Measurements from ENCODE around the gene RPL35A. TPM values are rescaled to one million over a fixed set of nuclear protein-coding genes. Genes with fewer than 3 reads are reported as not detected.
"Not testable (repeated sequence)": the region's sequence is repeated elsewhere in the genome, so short reads cannot be mapped to it uniquely, and the experiment has no call there.

The RPL35A gene
- polyA plus RNA-seq (2012; ENCODE audit: insufficient read depth, insufficient read length) = 2,429 TPM

DNA sequence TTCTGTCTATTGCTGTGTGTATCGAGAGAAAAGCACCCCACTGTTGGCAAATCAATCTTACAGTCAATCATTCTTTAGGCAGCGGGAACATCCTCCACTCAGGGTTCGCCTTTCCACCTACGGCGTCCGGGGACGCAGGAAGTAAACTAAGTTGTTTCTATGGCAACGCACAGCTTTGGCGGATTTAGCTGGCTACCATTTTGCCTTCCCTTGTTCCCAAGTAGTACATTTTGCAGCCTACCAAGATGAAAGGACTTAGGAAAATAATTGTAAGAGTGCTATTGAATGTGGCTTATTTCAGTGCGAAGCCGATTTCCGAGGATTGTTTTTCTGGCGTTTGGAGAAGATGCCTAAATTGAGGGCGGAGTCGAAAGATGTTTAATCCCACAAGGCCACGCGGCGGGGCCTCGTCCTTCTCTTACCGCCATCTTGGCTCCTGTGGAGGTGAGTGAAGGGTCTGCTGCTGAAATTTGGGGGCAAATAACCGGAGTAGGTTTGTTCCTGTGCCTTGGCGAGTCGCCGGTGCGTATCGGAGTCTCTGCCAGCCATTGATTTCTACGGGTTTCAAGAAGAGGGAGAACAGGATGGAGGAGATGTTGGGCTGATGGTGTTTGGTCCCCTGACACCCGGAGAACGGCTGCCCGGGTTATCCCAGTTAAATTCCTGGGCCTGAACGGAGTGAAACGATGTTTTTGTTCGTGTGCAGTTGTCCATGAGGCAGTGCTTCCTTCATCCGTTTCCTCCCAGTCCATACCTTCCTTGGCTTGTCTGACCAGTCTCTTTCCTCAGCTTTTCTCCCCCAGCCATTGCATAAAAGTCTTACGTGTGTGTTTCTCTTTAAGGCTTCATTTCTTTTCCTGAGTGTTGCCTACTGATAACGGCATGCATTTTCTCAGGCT is at the start of gene RPL35A:
Gene RPL35A, plus strand, starts transcription at position 413 of the 899 bp plus-strand sequence. CDS start 778 bp downstream, outside the sequence.
- DNase-seq (ENCODE audit: low read depth, low spot score) = peak; percentile 95
- peak within 1 kb of the TSS; percentile 89 for H3K4me3 ChIP-seq (ENCODE audit: low read length)

DNA sequence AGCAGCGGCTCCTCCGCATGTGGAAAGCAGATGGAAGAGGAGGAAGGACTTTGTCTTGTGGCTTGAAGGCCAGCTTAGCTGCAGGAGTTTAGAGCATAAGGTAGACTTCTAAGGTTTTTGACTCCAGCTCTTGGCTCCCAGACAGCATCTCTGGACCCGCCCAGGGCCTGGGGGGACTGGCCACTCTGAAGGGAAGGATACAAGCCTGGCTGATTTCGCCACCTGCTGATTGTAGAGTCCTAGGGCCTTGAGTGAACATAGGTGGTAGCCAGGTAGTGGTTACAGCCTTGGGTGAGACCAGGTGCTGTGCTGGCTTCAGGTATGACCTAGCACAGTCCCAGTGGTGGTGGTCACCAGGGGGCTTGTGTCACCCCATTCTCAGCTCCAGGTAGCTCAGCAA is 48.4 kb upstream of the RPL35A start:
- H3K4me3 ChIP-seq (ENCODE audit: low read length) = no peak overlapping the region
- no peak for DNase-seq (ENCODE audit: low read depth, low spot score)

DNA sequence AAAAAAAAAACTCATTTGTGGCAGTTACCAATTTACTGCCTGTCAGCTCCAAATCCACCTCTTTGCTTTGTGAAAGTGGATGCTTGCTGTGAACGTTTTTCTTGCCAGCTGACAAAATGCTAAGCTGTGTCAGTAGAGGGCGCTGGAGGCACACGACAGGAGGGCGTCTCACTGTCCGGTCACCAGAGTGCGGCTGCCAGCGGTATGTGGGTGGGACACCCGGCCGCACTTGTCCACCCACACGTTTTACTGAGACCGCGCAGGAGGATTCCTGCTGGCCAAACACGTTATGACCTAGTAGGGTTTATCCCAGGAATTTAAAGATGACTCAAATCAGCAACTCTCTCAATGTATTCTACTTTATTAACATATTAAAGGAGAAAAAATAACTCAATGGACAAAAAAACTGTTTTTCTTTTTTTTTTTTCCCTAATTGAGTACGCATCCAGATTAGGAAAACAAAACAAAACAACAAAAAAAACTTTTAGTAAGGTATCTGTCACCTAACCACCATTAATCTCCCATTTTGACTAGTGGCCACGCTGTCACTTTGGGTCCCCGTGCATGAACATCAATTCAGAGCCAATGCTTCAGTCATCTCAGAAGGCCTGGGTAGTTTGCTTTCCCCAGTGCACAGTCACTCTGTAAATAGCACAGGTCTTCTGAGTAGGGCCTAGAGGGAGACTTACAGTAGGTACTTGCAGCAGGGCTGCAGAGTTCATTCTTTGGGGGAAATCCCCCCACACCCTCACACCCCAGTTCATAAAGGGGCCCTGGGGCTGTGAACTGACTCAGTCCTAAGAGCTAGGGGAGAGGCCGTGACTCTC is 43.8 kb upstream of the RPL35A start:
- no peak overlapping the region for H3K4me3 ChIP-seq (ENCODE audit: low read length)
- peak; percentile 46 for DNase-seq (ENCODE audit: low read depth, low spot score)

DNA sequence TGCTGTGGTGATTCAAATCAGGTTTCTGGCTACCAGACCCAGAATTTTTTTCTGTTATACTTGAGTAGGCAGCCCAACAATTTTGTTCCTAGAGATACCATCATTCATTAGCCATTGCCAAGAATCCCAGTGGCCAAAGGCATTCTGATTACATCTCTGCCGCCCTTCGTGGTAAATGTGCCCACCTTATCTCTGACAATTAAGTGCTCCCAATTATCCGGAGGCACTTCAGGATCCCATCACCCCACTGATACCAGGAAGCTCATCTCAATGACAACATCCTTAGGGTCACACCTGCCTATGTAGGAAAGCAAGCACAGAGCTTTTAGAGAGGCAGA is 43.2 kb upstream of the RPL35A start:
- DNase-seq (ENCODE audit: low read depth, low spot score) = no peak
- H3K4me3 ChIP-seq (ENCODE audit: low read length) = no peak overlapping the region

DNA sequence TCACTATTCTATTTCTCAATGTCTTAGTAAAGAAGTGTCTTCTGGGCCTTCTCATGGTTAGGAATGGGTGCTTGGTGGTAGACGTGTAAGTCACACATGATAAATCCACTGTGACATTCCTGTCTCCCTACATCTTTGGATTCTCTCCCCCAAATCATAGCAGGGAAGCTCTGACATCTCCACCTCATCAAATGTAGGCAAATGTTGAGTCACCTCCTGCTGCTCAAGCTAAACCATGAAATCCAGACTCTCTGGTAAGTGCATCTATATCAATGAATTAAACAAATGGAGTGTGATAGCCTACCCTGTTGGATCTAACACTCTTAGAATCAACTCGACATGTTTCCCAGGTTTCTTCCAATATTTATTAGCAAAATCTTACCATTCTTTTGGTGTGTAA is 42.8 kb upstream of the RPL35A start:
- DNase-seq (ENCODE audit: low read depth, low spot score) = no peak
- no peak overlapping the region for H3K4me3 ChIP-seq (ENCODE audit: low read length)

DNA sequence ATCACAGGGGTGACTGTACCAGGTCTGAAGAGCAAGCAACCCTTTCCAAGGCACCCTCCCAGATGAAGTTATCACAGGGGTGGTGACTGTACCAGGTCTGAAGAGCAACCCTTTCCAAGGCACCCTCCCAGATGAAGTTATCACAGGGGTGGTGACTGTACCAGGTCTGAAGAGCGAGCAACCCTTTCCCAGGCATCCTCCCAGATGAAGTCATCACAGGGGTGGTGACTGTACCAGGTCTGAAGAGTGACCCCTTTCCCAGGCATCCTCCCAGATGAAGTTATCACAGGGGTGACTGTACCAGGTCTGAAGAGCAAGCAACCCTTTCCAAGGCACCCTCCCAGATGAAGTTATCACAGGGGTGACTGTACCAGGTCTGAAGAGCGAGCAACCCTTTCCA is 41.4 kb upstream of the RPL35A start:
- DNase-seq (ENCODE audit: low read depth, low spot score); H3K4me3 ChIP-seq (ENCODE audit: low read length): not testable (repeated sequence)

DNA sequence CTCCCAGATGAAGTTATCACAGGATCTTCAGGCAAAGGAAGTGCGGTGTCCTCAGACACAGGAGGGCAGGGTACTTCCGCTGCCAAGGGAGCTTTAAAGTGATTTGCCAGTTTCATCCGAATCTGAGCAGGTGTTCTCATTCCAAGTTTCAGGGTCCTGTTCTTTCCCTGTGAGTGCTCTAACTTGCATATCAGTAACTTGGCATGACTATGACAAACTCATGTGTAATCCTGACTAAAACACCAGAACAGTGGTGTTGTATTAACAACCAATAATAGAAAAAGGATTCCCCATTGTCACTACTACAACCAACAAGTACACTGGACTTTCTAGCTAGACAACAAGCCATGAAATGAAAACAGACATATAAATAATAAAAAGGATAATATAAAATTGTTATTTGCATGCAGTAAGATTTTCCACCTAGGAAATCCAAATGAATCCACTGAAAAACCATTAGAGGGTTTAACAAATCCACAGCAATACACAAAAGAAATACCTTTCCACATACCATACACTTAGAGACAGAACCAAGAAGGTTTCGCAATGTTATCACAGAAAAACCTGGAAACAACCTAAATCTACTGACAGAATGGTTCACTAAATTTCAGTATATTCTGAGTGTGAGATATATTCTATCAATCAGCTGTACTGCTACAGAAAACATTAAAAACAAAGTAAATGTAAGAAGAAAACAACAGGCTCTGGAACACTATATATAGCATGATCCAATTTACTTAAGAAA is 40.9 kb upstream of the RPL35A start:
- H3K4me3 ChIP-seq (ENCODE audit: low read length) = no peak overlapping the region
- no peak for DNase-seq (ENCODE audit: low read depth, low spot score)

DNA sequence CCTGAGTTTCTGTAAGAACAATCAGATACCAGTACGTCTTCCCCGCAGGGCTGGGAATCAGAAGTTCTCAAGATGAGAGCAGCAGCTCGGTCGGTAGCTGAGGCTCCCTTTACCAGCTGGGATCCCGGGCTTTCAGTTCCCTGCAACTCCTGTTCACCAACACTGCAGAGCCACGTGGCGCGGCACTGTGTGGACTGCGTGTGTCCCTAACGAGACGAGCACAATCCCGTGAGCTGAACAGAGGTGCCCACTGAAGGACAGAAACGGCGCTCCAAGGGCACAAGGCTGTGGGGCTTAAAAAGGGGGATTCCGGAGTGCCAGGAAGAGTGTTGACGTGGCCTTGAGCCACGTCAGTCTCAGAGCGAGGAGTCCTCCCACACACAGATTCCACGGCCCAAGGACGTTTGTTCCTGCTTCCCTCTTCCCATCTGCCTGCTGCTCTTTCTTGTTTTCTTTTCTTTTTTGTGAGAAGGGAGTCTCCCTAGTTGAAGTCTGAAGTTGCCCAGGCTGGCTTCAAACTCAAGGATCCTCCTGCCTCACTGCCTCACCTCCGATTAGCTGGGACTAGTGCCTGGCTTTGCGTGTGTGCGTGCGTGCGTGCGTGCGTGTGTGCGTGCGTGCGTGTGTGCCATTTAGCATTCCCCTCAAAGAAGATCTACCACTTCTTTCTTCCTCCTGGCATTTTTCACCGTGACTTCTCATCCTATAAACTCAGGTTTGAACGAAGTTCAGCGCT is 37.1 kb upstream of the RPL35A start:
- H3K4me3 ChIP-seq (ENCODE audit: low read length) = no peak overlapping the region
- no peak for DNase-seq (ENCODE audit: low read depth, low spot score)

DNA sequence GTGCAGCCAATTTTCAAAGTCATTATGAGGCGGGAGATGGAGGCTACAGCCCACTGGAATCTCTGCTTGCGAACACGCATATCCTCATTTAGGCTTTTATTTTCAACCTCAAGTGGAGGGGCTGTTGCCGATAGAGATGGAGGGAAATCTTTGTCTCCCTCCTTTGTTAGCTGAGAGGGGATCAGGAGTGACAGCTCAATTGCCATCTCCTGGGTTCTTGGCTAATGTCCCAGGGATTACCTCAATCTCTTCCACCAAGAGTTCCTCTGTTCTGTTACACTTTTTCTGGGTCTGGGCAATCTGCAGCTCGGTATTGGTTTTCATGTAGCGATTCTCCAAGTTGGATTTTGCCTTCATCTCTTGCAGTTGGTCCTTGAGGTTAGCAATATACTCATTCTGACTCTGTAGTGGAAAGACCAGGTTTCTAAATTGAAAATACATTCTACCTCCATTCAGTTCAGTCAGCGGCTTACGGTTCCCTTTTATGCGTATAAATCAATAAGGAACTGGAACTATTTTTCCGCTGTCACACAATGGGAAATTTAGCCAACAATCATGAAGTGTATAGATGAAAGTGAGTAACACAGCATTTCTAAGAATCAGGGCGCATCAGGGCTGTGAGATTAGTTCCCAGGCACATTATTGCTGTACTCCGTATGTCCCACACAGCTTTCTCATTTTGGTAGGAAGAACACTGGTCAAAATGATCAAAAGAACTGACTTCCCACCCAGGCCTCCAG is 36.2 kb upstream of the RPL35A start:
- H3K4me3 ChIP-seq (ENCODE audit: low read length) = no peak overlapping the region
- DNase-seq (ENCODE audit: low read depth, low spot score) = no peak

DNA sequence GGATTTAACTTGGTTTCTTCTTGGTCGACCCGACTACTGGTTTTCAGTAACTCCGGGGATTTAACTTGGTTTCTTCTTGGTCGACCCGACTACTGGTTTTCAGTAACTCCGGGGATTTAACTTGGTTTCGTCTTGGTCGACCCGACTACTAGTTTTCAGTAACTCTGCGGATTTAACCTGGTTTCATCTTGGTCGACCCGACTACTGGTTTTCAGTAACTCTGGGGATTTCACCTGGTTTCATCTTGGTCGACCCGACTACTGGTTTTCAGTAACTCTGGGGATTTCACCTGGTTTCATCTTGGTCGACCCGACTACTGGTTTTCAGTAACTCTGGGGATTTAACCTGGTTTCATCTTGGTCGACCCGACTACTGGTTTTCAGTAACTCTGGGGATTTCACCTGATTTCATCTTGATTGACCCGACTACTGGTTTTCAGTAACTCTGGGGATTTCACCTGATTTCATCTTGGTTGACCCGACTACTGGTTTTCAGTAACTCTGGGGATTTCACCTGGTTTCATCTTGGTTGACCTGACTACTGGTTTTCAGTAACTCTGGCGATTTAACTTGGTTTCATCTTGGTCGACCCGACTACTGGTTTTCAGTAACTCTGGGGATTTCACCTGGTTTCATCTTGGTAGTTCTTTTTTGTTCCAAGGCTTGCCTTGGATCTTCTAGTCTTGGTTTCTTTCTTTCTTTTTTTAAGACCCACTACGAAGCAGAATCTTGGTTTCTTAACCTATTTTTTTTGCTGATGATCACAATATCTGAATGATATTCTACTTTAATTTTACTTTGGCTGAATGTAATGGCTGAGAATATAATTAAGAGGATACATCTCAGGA is 28.3 kb upstream of the RPL35A start:
- H3K4me3 ChIP-seq (ENCODE audit: low read length); DNase-seq (ENCODE audit: low read depth, low spot score): not testable (repeated sequence)

DNA sequence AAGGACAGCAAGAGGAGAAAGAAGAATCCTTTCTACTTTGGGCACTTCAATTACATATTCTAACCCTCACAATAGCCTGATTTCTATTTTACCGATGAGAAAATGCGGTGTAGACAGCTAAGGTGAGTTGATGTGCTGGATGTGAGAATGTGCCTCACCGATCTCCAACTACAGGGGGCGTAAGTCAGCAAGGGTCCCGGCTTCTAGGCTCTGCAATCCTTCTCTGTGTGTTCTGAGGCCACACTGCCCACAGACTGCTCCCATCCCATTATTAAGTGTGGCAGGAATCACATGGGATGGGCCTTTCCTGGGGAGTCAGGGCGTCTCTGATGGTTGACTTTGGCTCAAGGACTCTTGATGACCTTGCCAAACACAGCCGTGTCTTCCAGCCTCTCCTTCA is 23.6 kb upstream of the RPL35A start:
- DNase-seq (ENCODE audit: low read depth, low spot score) = no peak
- H3K4me3 ChIP-seq (ENCODE audit: low read length) = no peak overlapping the region

DNA sequence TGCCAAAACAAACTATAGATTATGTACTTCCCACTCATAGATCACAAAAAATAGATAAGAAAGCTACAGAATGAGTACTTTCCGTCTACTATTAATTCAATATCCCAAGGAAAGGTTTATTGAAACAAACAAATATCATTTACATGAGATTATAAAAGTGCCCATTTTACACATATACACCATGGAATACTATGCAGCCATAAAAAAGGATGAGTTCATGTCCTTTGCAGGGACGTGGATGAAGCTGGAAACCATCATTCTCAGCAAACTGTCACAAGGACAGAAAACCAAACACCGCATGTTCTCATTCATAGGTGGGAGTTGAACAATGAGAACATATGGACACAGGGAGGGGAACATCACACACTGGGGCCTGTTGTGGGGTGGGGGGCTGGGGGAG is 22.4 kb upstream of the RPL35A start:
- DNase-seq (ENCODE audit: low read depth, low spot score); H3K4me3 ChIP-seq (ENCODE audit: low read length): not testable (repeated sequence)

DNA sequence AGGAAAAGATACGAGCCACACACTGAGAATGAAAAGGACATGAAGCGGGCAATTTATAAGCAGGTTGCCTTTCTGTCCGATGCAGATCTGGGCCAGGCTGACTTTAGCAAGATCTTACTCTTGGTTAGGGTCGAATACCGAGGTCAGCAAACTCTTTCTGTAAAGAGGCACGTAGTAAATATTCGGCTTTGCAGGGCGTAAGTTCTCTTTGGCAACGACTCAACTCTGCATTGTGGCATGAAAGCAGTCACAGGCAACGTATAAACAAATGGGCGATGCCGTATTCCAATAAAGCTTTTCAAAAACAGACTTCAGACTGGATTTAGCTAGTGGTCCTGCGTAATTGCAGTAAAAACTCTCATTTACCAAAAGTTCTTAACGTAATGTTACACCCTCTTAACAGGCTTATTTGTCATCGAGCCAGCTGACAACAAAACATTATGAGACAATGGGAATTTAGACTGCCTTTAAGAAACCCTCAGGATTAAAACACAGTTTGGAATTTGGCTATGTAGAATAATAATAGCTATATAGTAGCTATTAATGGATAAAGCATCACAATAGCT is 13.1 kb upstream of the RPL35A start:
- DNase-seq (ENCODE audit: low read depth, low spot score) = no peak
- no peak overlapping the region for H3K4me3 ChIP-seq (ENCODE audit: low read length)

DNA sequence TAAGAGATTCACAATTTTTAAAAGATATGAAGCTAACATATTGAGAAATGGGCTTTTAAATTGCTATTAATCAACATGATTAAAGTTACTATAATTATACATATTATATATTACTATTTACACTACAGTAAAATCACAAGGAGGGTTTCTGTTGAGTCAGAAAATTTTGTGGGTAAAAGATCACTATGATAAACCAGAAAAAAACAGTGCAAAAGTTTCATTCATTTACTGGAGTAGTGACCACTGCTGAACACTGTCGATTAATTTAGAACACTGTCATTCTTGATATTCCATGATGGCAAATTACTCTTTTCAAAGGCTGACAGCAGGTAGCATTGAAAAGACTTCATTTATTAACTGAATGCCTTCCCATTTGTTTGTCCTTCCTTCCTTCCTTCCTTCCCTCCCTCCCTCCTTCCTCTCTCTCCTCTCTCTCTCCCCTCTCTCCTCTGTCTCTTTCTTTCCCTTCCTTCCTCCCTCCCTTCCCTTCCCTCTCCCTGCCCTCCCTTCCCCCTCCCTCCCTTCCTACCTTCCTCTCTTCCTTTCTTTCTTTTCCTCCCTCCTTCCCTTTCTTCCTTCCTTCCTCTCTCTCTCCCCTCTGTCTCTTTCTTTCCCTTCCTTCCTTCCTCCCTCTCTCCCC is 9.1 kb upstream of the RPL35A start:
- DNase-seq (ENCODE audit: low read depth, low spot score) = no peak
- H3K4me3 ChIP-seq (ENCODE audit: low read length) = no peak overlapping the region

DNA sequence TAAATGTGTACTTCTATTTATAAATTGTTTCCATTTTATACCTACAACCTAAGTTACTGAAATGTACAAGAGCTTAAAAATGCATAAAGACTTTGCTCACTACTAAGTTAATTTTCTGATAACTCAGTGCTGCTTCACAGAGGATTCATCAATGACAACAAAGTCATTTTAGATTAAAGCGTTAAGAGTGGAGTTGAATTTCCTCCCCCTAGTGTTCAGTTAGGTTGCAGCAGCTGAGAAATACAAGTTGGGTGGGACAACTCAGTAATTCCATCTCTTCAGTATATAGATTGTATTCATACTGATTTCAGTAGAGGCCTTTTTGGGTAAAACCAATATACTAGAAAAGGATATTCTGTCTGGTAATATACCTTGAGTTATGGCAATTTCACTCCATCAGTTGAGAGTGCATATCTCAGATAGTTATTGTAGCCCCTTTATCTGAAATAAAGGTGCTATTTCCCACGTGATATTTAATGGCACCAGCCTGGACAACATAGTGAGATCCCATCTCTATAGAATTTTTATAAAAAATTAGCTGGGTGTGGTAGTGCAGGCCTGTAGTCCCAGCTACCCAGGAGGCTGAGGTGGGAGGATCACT is 6.9 kb upstream of the RPL35A start:
- H3K4me3 ChIP-seq (ENCODE audit: low read length) = no peak overlapping the region
- peak; percentile 63 for DNase-seq (ENCODE audit: low read depth, low spot score)

DNA sequence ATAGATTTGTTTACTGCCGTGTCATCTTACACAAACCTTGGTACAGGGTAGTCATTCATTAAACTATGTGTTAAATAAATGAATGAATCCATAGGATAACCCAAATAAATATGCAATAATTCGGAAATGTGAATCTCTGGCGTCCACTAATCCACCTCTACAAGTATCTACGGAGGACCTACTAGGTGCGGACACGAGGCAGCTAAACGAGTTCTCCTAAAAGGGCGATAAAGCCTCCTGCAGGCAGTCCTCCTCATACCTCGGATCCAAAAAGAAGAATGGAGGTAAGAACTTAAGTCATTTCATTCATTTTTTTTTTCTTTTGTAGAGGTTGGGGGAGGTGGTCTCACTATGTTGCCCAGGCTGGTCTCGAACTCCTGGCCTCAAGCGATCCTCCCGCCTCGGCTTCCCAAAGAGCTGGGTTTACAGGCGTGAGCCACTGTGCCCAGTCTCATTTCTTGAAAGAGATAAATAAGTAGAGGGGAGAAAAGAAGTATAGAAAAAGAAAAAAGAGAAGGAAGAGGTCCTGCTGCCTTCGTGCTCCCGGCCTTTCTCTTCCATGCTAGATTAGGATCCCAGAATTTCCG is 706 bp upstream of the RPL35A start:
- no peak for DNase-seq (ENCODE audit: low read depth, low spot score)
- H3K4me3 ChIP-seq (ENCODE audit: low read length) = peak overlapping the region; percentile 89

Data from Jurkat, Clone E6-1 (cell line).